ENCODE measurements around the gene PTCH1. TPM values are rescaled to one million over a fixed set of nuclear protein-coding genes. Genes with fewer than 3 reads are reported as not detected.

The PTCH1 gene
- total RNA-seq, 1 donor from 2014 or later, result 1.6 TPM

DNA sequence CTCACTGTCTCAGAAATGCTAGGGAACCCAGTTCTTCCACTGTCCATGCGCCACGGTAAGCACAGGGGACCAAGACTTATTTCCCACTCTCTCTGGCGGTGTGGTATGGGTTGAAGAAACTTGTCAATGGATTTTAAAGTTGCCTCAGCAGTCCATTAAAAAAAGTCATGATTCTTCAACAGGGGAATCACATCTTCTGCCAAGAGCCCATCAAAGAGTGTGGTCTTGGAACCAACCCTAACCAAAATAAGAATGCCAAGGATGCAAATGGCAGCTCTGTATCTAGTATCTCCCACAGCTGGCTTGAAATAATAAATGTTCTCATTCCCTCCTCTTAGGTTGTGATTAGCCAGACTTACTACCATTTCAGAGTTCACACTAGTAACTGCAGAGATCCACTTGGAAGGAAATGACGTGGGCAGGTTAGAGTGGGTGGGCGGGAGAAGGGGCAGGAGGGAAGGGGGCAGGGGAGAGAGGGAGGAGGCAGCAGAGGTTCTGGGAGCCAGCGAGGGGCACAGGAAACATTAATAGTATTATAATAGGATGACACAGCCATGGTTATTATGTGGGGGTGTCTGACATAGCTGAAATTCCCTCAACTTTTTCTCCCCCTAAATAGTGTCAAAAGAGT lies 17.6 kb downstream of the PTCH1 start:
- Histone ChIP-seq H3K27me3 (ENCODE audit: control insufficient read depth, insufficient read depth, low read length) (no peaks in the 10 kb centered on the region), H3K36me3 (ENCODE audit: control insufficient read depth, insufficient read depth, low read length) (no peaks in the 10 kb centered on the region), H3K4me3 (ENCODE audit: low read depth, low read length) (no peak overlapping the region)
- TF ChIP-seq, protein P1, sequence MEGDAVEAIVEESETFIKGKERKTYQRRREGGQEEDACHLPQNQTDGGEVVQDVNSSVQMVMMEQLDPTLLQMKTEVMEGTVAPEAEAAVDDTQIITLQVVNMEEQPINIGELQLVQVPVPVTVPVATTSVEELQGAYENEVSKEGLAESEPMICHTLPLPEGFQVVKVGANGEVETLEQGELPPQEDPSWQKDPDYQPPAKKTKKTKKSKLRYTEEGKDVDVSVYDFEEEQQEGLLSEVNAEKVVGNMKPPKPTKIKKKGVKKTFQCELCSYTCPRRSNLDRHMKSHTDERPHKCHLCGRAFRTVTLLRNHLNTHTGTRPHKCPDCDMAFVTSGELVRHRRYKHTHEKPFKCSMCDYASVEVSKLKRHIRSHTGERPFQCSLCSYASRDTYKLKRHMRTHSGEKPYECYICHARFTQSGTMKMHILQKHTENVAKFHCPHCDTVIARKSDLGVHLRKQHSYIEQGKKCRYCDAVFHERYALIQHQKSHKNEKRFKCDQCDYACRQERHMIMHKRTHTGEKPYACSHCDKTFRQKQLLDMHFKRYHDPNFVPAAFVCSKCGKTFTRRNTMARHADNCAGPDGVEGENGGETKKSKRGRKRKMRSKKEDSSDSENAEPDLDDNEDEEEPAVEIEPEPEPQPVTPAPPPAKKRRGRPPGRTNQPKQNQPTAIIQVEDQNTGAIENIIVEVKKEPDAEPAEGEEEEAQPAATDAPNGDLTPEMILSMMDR (IDR thresholded peaks at IDR 0.05; ENCODE audit: insufficient read depth, low read length, severe bottlenecking), result no peak
- no peak for FAIRE-seq
- no peak for DNase-seq (ENCODE audit: low read depth)

DNA sequence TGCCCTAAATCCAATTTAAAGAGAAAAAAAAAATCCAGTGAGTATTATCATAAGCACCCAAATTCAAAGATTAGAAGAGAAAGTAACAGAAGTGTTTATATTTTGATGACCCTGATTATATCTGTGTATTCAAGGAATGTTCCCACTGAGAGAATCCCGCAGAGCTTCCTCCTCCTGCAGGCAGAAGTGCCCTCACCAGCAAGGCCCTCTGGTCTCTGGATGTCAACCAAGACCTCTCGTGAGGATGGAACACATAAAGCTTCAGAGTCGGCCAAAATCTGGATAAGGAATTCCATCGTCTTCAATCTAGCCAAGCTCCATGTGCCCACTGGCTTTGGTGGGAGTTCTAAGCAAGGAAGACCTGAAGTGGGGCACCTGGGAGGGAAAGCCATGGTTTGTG lies 18.1 kb downstream of the PTCH1 start:
- TF ChIP-seq, protein P1 (IDR thresholded peaks at IDR 0.05; ENCODE audit: insufficient read depth, low read length, severe bottlenecking), result no peak
- FAIRE-seq (no peak), DNase-seq (ENCODE audit: low read depth) (no peak)
- H3K4me3 ChIP-seq (ENCODE audit: low read depth, low read length), result no peak overlapping the region
- H3K36me3 ChIP-seq (ENCODE audit: control insufficient read depth, insufficient read depth, low read length), result no peaks in the 10 kb centered on the region
- no peaks in the 10 kb centered on the region for H3K27me3 ChIP-seq (ENCODE audit: control insufficient read depth, insufficient read depth, low read length)

- H3K27me3 ChIP-seq (ENCODE audit: control insufficient read depth, insufficient read depth, low read length), result no peaks in the 10 kb centered on the region
- H3K36me3 ChIP-seq (ENCODE audit: control insufficient read depth, insufficient read depth, low read length), result no peaks in the 10 kb centered on the region
- TF ChIP-seq, protein P1 (IDR thresholded peaks at IDR 0.05; ENCODE audit: insufficient read depth, low read length, severe bottlenecking), result no peak
- DNase-seq (ENCODE audit: low read depth) (no peak), FAIRE-seq (no peak)
- no peak overlapping the region for H3K4me3 ChIP-seq (ENCODE audit: low read depth, low read length)
Measured at GRCh38 chr9:95497772-95498171, 19.0 kb downstream of the PTCH1 start.

DNA sequence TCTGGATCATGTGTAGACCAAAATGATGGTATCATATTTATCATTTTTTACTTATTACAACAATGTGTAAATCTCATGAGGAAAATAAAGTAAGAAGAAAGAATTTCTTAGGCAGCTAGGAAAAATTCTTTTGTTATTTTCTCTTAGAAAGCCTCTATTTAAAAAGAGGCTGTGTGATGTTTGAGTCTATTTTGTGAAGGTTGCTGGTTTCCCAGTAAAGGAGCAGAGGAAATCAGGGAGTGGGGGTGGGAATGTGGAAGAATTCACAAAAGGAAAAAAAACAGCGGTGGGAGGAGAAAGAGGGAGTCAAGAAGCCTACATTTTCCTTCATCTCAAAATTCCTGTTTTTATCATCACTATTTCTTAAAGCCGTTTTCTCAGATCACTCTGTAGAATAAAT lies 20.1 kb downstream of the PTCH1 start:
- Histone ChIP-seq H3K4me3 (ENCODE audit: low read depth, low read length) (no peak overlapping the region), H3K27me3 (ENCODE audit: control insufficient read depth, insufficient read depth, low read length) (no peaks in the 10 kb centered on the region)
- no peak for FAIRE-seq

GRCh38 chr9:95495961-95496360 lies 20.8 kb downstream of the PTCH1 start:
- TF ChIP-seq, protein P1 (IDR thresholded peaks at IDR 0.05; ENCODE audit: insufficient read depth, low read length, severe bottlenecking), result no peak
- FAIRE-seq (no peak), DNase-seq (ENCODE audit: low read depth) (no peak)
- no peak overlapping the region for H3K4me3 ChIP-seq (ENCODE audit: low read depth, low read length)
- no peaks in the 10 kb centered on the region for H3K27me3 ChIP-seq (ENCODE audit: control insufficient read depth, insufficient read depth, low read length)
- no peaks in the 10 kb centered on the region for H3K36me3 ChIP-seq (ENCODE audit: control insufficient read depth, insufficient read depth, low read length)

More for the DNA sequence above, 20.1 kb downstream of the PTCH1 start:
- no peaks in the 10 kb centered on the region for H3K36me3 ChIP-seq (ENCODE audit: control insufficient read depth, insufficient read depth, low read length)
- TF ChIP-seq, protein P1 (IDR thresholded peaks at IDR 0.05; ENCODE audit: insufficient read depth, low read length, severe bottlenecking), result no peak
- DNase-seq (ENCODE audit: low read depth), result no peak

GRCh38 chr9:95495529-95495928 lies 21.2 kb downstream of the PTCH1 start:
- TF ChIP-seq, protein P1 (IDR thresholded peaks at IDR 0.05; ENCODE audit: insufficient read depth, low read length, severe bottlenecking), result no peak
- H3K36me3 ChIP-seq (ENCODE audit: control insufficient read depth, insufficient read depth, low read length), result no peaks in the 10 kb centered on the region
- DNase-seq (ENCODE audit: low read depth), result no peak
- FAIRE-seq, result no peak
- no peak overlapping the region for H3K4me3 ChIP-seq (ENCODE audit: low read depth, low read length)
- H3K27me3 ChIP-seq (ENCODE audit: control insufficient read depth, insufficient read depth, low read length), result no peaks in the 10 kb centered on the region

Data from bronchial epithelial cell (primary cell).